A673 (cell line): ENCODE data around the gene ITIH2.

Experiments used
- EZH2 ChIP-seq: fragments of 200-600 bp; sonication (generic); IDR thresholded peaks from 2 replicates; pipeline ENCODE4 v1.6.1; 2017; ENCODE audit warnings: borderline replicate concordance, low read depth, mild to moderate bottlenecking, mixed read lengths, antibody characterized with exemption, low read length; ENCODE audit not compliant: poor library complexity, severe bottlenecking
- TF ChIP-seq, protein P1 (sequence below): fragments of 300-800, 200-600 bp; sonication (generic); conservative IDR thresholded peaks from 2 replicates; pipeline ENCODE4 v1.5.1; 2017; ENCODE audit warnings: low read depth, mild to moderate bottlenecking, antibody characterized with exemption, low read length, moderate library complexity, mixed read lengths

DNA sequence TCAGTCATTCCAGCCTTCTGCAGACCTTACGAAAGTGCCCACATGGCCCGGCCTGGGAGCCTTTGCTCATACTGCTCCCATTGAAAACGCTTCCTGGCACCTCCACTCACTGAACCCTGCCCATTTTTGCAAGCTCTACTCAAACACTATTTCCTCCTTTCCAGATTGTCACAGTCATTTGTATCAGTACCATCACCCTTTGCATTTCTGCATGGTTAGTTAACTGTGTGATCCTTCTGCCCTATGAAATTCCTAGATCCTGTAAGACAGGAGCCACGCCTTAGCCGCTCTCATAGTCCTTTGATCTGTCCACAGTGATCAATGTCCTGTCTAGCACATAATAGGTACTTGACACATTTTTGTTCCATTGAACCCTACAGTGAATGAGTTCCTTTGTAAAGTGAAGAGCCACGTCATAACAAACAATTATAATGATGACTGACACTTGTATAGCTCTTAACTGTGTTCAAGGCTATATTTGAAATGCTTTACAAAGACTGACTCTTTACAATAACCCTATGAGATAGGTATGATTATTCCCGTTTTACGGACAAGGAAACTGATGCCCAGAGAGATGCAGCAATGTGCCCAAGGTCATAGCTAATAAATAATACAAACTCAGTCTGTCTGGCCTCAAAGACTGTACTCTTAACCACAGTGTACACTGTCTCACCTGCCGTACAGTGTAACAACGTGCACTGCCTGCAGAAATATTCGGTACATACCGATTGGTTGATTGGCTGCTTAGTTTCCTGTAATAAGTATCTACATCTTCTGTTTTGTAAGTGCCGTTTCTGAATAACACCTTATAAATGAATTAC is 16.6 kb upstream of the ITIH2 start:
- TF ChIP-seq, protein P1, sequence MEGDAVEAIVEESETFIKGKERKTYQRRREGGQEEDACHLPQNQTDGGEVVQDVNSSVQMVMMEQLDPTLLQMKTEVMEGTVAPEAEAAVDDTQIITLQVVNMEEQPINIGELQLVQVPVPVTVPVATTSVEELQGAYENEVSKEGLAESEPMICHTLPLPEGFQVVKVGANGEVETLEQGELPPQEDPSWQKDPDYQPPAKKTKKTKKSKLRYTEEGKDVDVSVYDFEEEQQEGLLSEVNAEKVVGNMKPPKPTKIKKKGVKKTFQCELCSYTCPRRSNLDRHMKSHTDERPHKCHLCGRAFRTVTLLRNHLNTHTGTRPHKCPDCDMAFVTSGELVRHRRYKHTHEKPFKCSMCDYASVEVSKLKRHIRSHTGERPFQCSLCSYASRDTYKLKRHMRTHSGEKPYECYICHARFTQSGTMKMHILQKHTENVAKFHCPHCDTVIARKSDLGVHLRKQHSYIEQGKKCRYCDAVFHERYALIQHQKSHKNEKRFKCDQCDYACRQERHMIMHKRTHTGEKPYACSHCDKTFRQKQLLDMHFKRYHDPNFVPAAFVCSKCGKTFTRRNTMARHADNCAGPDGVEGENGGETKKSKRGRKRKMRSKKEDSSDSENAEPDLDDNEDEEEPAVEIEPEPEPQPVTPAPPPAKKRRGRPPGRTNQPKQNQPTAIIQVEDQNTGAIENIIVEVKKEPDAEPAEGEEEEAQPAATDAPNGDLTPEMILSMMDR = no peak
- TF ChIP-seq EZH2 = no peak
